Activated naive CD8-positive, alpha-beta T cell treated with anti-CD3 and anti-CD28 coated beads, Interleukin-2, amount 10 ng/mL, durations not matched to agents 7 days and 5 days (primary cell): ENCODE results near the gene CXCL3. TPM values are rescaled to one million over a fixed set of nuclear protein-coding genes. Genes with fewer than 3 reads are reported as not detected.

ENCODE experiments used
- ATAC-seq: fragments of 150-1000 bp; cut with Tn5 transposase; one replicate; pipeline ENCODE4 v1.10.0; 2021; ENCODE audit warnings: low read depth, moderate library complexity
- POLR2A ChIA-PET: fragments of 350-600 bp; sonication (Branson Sonifier 250); formaldehyde crosslinking; loops from one replicate; lab custom pipeline; 2021; ENCODE audit warnings: antibody characterized with exemption; lab: Charles Lee
- DNase-seq: peaks from one replicate; pipeline ENCODE4 v3.0.0; 2021
- H3K27ac Mint-ChIP-seq: one replicate; pipeline ENCODE4 v1.8.0; 2022; ENCODE audit warnings: mild to moderate bottlenecking, mixed read lengths
- H3K27me3 Mint-ChIP-seq: one replicate; pipeline ENCODE4 v1.8.0; 2022; ENCODE audit warnings: mild to moderate bottlenecking, moderate library complexity, mixed read lengths
- H3K36me3 Mint-ChIP-seq: one replicate; pipeline ENCODE4 v1.8.0; 2021; ENCODE audit warnings: mild to moderate bottlenecking, mixed read lengths
- H3K4me1 Mint-ChIP-seq: one replicate; pipeline ENCODE4 v1.8.0; 2021; ENCODE audit warnings: mixed read lengths
- H3K4me3 Mint-ChIP-seq: one replicate; pipeline ENCODE4 v1.8.0; 2022; ENCODE audit warnings: mild to moderate bottlenecking, moderate library complexity, mixed read lengths
- H3K9me3 Mint-ChIP-seq: one replicate; pipeline ENCODE4 v1.8.0; 2021; ENCODE audit warnings: mixed read lengths
- total RNA-seq, 2 experiments: library from RNA; stranded (reverse); gene quantifications; one replicate each; pipeline ENCODE4 v1.2.3, GENCODE V29; 2021

CXCL3 gene
- total RNA-seq, 2 experiments from 2014 or later, result 0.17 TPM; not detected in 1

DNA sequence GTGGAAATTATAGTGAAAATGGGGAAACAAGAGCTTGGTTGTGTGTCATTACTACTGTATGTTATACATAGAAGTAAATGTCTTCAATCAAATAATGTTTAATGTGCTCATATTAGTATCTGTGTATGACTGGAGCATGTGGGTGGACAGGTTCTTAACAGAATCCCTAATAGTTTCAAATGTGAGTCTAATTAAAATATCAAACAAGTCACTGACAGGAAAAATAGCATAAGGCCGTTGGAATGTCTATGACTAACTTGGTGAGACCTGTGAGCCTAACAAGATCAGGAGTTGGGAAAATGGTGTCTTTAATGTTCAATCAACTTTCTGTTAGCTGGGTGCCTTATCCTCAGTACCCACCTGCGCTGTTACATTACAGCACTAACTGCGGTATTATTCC, 6.2 kb upstream of the CXCL3 start:
- ATAC-seq (no peak), DNase-seq (no peak)
- no peak overlapping the region for H3K4me3 Mint-ChIP-seq
- no peak overlapping the region for H3K27ac Mint-ChIP-seq
- peaks cover 3% of the 10 kb centered on the region for H3K9me3 Mint-ChIP-seq
- no peaks in the 10 kb centered on the region for H3K4me1 Mint-ChIP-seq
- peaks cover 13% of the 10 kb centered on the region for H3K27me3 Mint-ChIP-seq
- H3K36me3 Mint-ChIP-seq, result no peaks in the 10 kb centered on the region
- POLR2A ChIA-PET, result no interaction called here

DNA sequence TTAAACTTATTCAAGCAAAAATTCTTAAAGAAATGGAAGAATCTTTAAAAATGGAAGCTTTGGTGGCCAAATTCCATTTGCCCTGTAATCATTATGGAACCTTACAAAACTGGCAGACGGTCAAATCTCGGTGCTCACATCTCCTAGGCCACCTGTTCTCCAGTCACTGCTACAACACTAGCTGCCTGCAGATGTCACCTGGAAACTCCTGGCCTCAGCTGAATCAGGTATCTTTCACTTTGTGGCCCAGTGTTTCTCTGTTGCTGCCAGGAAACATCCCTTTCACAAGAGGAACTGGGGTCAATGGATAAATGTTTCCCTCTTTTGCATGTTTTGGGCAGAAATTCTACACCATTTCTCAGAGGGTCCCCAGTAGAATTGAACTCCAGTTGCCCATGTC, 4.2 kb upstream of the CXCL3 start:
- Mint-ChIP-seq H3K27me3 (peaks cover 23% of the 10 kb centered on the region), H3K4me1 (peaks cover 6% of the 10 kb centered on the region), H3K36me3 (no peaks in the 10 kb centered on the region), H3K9me3 (peaks cover 2% of the 10 kb centered on the region), H3K27ac (no peak overlapping the region), H3K4me3 (no peak overlapping the region)
- POLR2A ChIA-PET, result no interaction called here
- no peak for ATAC-seq
- DNase-seq, result no peak

DNA sequence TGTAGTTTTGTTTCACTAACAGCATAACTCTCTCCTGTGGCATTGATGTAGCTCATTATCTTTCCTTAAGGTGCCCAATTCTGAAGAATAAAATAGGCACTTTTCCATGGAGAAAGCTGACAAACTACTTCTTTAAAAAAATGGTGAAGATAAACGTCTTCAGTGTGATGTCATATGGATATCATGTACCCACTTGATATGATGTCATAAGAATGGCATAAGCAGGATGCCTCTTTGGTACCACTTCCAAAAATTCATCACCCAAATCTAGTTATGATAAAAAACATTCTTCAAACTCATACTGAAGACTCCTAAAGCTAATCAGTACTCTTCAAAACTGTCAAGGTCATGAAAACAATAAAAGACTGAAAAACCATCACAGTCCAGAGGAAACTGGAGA, 2.9 kb upstream of the CXCL3 start:
- peaks cover 27% of the 10 kb centered on the region for H3K27me3 Mint-ChIP-seq
- H3K36me3 Mint-ChIP-seq, result no peaks in the 10 kb centered on the region
- no peaks in the 10 kb centered on the region for H3K9me3 Mint-ChIP-seq
- no peak overlapping the region for H3K4me3 Mint-ChIP-seq
- H3K4me1 Mint-ChIP-seq, result peaks cover 6% of the 10 kb centered on the region
- POLR2A ChIA-PET, result no interaction called here
- no peak for DNase-seq
- no peak overlapping the region for H3K27ac Mint-ChIP-seq
- ATAC-seq, result no peak

GRCh38 chr4:74039315-74039763, 850 bp upstream of the CXCL3 start:
- Mint-ChIP-seq H3K27me3 (peaks cover 37% of the 10 kb centered on the region), H3K9me3 (no peaks in the 10 kb centered on the region), H3K4me3 (peak overlapping the region; percentile 73), H3K4me1 (peaks cover 6% of the 10 kb centered on the region), H3K27ac (no peak overlapping the region), H3K36me3 (no peaks in the 10 kb centered on the region)
- POLR2A ChIA-PET, result no interaction called here
- DNase-seq (no peak), ATAC-seq (no peak)

GRCh38 chr4:74038086-74038424, 434 bp downstream of the CXCL3 start:
- peaks cover 35% of the 10 kb centered on the region for H3K27me3 Mint-ChIP-seq
- no peak overlapping the region for H3K27ac Mint-ChIP-seq
- H3K4me3 Mint-ChIP-seq, result peak overlapping the region; percentile 78

DNA sequence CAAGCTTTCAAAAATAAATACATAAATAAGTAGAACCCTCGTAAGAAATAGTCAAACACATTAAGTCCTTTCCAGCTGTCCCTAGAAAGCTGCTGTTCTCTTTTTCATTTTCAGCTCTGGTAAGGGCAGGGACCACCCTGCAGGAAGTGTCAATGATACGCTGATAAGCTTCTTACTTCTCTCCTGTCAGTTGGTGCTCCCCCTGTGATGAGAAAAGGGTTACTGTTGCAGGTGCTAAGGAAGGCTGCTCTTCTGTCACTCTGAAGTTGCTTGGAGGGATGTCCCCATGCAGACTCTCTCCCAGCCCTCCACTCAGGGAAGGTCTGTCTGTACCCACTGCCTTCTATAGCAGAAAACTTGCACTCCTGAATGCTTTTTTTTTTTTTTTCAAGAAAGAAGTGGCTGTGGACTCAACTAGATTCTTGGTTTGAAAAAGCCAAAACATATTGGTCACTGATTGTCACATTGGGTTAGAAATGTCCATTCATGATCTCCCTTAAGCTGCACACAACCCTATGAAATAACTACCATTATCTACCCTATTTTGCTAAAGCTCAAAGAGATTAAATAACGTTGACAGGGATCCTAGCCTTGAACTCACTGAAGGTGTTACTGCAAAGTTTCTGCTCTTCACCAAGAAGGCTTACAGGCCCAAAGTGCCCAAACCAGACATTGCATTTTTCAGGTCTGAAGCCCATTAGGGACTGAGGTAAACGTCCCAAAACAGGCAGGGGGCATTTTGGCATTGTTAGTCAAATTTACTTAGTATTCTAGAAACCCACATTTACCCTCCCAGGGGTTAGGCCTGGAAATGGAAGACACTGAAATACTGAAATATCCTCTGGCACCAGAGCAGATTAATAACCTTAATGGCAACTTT, 1.2 kb downstream of the CXCL3 start:
- no peak overlapping the region for H3K27ac Mint-ChIP-seq
- peaks cover 39% of the 10 kb centered on the region for H3K27me3 Mint-ChIP-seq
- DNase-seq, result no peak
- POLR2A ChIA-PET, result no interaction called here
- no peaks in the 10 kb centered on the region for H3K36me3 Mint-ChIP-seq
- H3K4me3 Mint-ChIP-seq, result peak overlapping the region; percentile 78
- no peaks in the 10 kb centered on the region for H3K9me3 Mint-ChIP-seq
- no peak for ATAC-seq
- peaks cover 6% of the 10 kb centered on the region for H3K4me1 Mint-ChIP-seq

More at GRCh38 chr4:74038086-74038424, 434 bp downstream of the CXCL3 start:
- Mint-ChIP-seq H3K4me1 (peaks cover 6% of the 10 kb centered on the region), H3K9me3 (no peaks in the 10 kb centered on the region), H3K36me3 (no peaks in the 10 kb centered on the region)
- ATAC-seq (no peak), DNase-seq (no peak)
- POLR2A ChIA-PET, result no interaction called here

DNA sequence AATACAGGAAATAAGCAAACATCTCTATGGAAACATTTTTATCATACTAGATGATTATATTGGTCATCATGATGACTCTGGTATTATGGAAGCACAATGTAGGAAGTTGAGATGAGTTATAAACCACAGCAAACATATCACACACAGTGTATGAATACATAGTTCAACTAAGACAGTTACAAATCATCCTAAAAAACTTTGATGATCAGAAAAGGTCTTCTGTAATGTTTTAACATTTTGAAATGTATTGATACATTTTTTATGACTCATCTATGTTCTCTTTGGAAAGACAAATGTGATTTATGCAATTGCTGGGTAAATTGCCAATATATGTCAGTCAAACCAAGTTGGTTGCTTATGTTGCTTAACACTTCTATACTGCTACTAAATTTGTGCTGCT, 4.8 kb downstream of the CXCL3 start:
- Mint-ChIP-seq H3K27me3 (peaks cover 23% of the 10 kb centered on the region), H3K4me1 (peaks cover 2% of the 10 kb centered on the region), H3K27ac (no peak overlapping the region), H3K9me3 (no peaks in the 10 kb centered on the region), H3K4me3 (no peak overlapping the region), H3K36me3 (no peaks in the 10 kb centered on the region)
- ATAC-seq, result no peak
- POLR2A ChIA-PET, result no interaction called here
- no peak for DNase-seq

DNA sequence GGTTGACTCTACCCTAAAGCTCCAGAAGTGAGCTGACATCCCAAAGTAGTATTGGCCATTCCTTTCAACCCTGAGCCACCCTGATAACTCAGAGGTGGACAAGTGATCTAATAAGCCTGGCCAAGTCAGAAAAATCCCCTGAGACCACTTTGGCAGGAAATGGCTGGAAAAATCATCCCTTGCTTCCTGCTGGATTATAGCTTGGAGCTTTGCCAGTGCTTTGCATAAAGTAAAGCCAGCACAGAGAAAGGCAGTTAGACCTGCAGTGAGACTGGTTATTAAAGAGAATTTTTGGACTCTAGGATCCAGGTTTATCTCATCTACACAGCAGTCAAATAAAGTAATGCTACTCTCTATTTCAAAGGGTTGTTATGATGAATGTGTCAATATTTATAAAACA, 6.4 kb downstream of the CXCL3 start:
- Mint-ChIP-seq H3K9me3 (no peaks in the 10 kb centered on the region), H3K27me3 (peaks cover 17% of the 10 kb centered on the region), H3K27ac (no peak overlapping the region), H3K4me3 (no peak overlapping the region), H3K4me1 (no peaks in the 10 kb centered on the region), H3K36me3 (no peaks in the 10 kb centered on the region)
- DNase-seq (no peak), ATAC-seq (no peak)
- POLR2A ChIA-PET, result no interaction called here

GRCh38 chr4:74031576-74031975, 6.9 kb downstream of the CXCL3 start:
- no peak for DNase-seq
- H3K4me1 Mint-ChIP-seq, result no peaks in the 10 kb centered on the region
- no peaks in the 10 kb centered on the region for H3K9me3 Mint-ChIP-seq
- no peaks in the 10 kb centered on the region for H3K36me3 Mint-ChIP-seq
- POLR2A ChIA-PET, result no interaction called here
- ATAC-seq, result no peak
- no peak overlapping the region for H3K27ac Mint-ChIP-seq
- peaks cover 16% of the 10 kb centered on the region for H3K27me3 Mint-ChIP-seq
- no peak overlapping the region for H3K4me3 Mint-ChIP-seq

- H3K9me3 Mint-ChIP-seq, result no peaks in the 10 kb centered on the region
- H3K27me3 Mint-ChIP-seq, result peaks cover 9% of the 10 kb centered on the region
- ATAC-seq (no peak), DNase-seq (no peak)
- no peak overlapping the region for H3K27ac Mint-ChIP-seq
- H3K36me3 Mint-ChIP-seq, result no peaks in the 10 kb centered on the region
- no peaks in the 10 kb centered on the region for H3K4me1 Mint-ChIP-seq
- POLR2A ChIA-PET, result no interaction called here
- no peak overlapping the region for H3K4me3 Mint-ChIP-seq
These were observed 8.2 kb downstream of the CXCL3 start for GRCh38 chr4:74030285-74030684.

GRCh38 chr4:74028504-74028903, 10.0 kb downstream of the CXCL3 start:
- no peak overlapping the region for H3K27ac Mint-ChIP-seq
- H3K36me3 Mint-ChIP-seq, result no peaks in the 10 kb centered on the region
- DNase-seq (no peak), ATAC-seq (no peak)
- H3K4me1 Mint-ChIP-seq, result no peaks in the 10 kb centered on the region
- H3K4me3 Mint-ChIP-seq, result no peak overlapping the region
- H3K27me3 Mint-ChIP-seq, result peaks cover 6% of the 10 kb centered on the region
- H3K9me3 Mint-ChIP-seq, result no peaks in the 10 kb centered on the region
- POLR2A ChIA-PET, result no interaction called here

DNA sequence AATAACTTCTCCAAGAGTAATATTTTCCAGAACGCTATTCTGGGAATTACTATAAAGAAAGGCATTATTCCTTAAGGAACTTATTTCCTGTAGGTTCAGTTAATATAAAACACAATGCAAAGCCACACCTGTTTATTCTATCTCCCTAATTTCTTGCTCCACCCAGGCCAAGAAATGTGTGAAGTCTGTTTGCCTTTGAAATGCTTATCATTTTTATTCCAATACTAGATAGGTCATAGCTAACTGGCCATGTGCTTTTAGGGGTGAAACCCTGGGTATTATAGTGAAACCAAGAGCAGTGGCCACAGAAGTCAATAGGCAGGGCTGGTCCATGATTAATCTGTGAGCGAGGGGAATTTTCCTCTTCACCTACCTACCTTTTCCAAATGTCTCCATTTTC, 14.8 kb downstream of the CXCL3 start:
- POLR2A ChIA-PET, result no interaction called here
- DNase-seq (no peak), ATAC-seq (no peak)
- no peaks in the 10 kb centered on the region for H3K27me3 Mint-ChIP-seq
- no peak overlapping the region for H3K27ac Mint-ChIP-seq
- H3K4me3 Mint-ChIP-seq, result no peak overlapping the region
- no peaks in the 10 kb centered on the region for H3K36me3 Mint-ChIP-seq
- no peaks in the 10 kb centered on the region for H3K9me3 Mint-ChIP-seq
- no peaks in the 10 kb centered on the region for H3K4me1 Mint-ChIP-seq

DNA sequence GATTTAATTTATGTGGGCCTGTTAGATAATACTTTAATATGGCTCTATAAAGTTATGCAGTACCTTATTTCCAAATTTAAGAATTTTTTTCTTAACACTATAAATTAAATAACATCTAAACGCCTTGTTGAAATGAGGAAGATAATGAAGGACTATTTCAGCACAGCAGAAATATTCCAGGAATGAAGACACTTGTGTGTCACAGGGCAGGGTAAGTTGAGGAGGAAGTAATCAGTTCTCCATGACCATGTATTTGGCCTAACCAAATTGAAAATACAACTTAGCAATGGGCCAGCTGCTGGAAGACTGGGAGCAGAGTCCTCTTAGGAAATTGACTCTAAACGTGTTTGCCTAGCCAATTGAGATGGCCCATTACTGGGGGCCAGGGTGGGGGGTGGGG, 16.9 kb downstream of the CXCL3 start:
- ATAC-seq, result no peak
- H3K4me3 Mint-ChIP-seq, result no peak overlapping the region
- no peak overlapping the region for H3K27ac Mint-ChIP-seq
- no peak for DNase-seq
- no peaks in the 10 kb centered on the region for H3K36me3 Mint-ChIP-seq
- no peaks in the 10 kb centered on the region for H3K27me3 Mint-ChIP-seq
- H3K9me3 Mint-ChIP-seq, result no peaks in the 10 kb centered on the region
- POLR2A ChIA-PET, result no interaction called here
- H3K4me1 Mint-ChIP-seq, result peaks cover 2% of the 10 kb centered on the region

DNA sequence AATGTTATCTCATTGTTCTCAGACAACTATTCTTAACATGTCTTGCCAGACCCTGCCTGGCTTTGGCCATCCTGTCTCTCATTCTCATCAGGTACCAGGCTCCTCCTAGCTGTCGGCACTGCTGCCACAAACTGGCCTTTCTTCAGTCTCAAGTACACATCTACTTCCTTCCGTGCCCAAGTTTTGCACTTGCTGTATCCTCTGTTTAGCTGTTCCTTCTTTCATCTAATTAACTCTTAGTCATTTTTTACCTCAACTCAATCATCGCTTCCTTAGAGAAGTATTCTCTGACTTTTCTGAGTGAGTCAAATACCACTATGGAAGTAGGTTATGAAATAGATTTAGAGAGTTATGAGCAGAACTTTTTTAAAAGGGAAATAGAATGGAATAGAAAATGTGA, 19.7 kb downstream of the CXCL3 start:
- DNase-seq, result no peak
- Mint-ChIP-seq H3K4me3 (no peak overlapping the region), H3K27ac (no peak overlapping the region), H3K9me3 (peaks cover 1% of the 10 kb centered on the region), H3K36me3 (no peaks in the 10 kb centered on the region), H3K27me3 (no peaks in the 10 kb centered on the region), H3K4me1 (peaks cover 9% of the 10 kb centered on the region)
- ATAC-seq, result no peak
- POLR2A ChIA-PET, result no interaction called here
